ENCODE results near the gene SPAG5.
"Not testable (repeated sequence)": the region's sequence is repeated elsewhere in the genome, so short reads cannot be mapped to it uniquely, and the experiment has no call there.

Gene SPAG5

GRCh38 chr17:28612936-28613872 is 14.4 kb upstream of the SPAG5 start:
- peak; percentile 31 for DNase-seq (ENCODE audit: low spot score)

- DNase-seq (ENCODE audit: low spot score) = peak; percentile 18
Measured at GRCh38 chr17:28612531-28612930, 13.7 kb upstream of the SPAG5 start.

- DNase-seq (ENCODE audit: low spot score) = no peak
Measured at GRCh38 chr17:28610376-28610775, 11.6 kb upstream of the SPAG5 start.

GRCh38 chr17:28604031-28604430 is 5.2 kb upstream of the SPAG5 start:
- not testable (repeated sequence) for DNase-seq (ENCODE audit: low spot score)

- DNase-seq (ENCODE audit: low spot score) = peak; percentile 65
Measured at GRCh38 chr17:28599311-28600184, 723 bp upstream of the SPAG5 start.

DNA sequence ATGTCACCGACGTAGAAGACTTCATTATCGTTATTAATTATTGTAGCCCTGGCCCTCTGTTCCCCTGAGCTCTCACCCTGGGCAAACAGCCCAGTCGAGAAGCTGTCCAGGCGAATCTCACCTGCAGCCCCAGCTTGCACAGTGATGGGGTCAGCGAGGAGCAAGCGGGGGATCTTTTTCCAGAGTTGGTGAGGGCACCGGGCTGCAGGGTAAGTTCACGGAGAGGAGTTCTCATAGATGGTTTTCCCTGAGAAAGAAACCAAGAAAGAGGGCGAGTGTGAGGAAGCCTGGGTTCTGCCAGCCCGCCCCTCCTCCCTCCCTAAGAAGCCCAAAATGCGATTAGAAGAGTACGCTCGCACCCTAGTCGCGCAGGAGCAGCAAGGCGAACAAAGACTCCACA is 436 bp downstream of the SPAG5 start:
- no peak for DNase-seq (ENCODE audit: low spot score)

- DNase-seq (ENCODE audit: low spot score) = no peak
Measured at GRCh38 chr17:28597606-28598383, 1.0 kb downstream of the SPAG5 start.

DNA sequence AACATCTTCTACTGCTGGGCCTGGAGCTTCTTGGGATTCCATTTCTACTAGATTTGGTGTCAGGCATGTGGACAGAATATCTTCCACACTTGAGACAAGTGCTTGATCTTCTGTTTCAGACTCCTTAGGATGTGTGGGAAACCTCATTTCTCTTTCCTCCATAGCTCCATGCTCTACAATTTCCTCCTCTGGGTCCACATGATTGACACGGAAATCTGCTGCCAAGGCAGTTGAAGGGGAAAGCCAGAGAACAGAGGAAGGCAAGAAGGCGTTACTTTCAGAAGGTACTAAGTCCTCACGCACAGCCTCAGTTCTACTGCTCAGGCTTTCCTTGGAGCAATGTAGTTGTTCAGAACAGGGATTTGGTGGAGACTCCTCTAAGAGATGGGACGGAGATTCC is 6.6 kb downstream of the SPAG5 start:
- no peak for DNase-seq (ENCODE audit: low spot score)

GRCh38 chr17:28585851-28586250 is 13.0 kb downstream of the SPAG5 start:
- no peak for DNase-seq (ENCODE audit: low spot score)

DNA sequence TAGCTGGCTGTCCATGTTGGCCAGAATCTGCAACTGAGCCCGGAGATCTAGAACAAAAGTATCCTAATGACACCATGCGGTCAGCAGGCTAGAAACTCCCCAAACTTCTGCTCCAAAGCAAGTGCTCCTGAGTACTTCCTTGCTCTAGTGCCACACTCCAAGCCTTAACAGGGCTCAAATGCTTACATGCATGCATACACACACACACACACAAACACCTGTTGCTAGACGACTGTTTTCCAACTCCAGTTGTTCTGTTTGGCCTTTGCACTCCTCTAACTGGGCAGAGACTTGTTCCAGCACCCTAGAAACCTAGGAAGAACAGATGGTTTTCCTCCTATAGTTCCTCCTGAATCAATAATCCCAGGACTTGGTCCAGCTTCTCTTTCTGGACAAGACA is 14.4 kb downstream of the SPAG5 start:
- no peak for DNase-seq (ENCODE audit: low spot score)

DNA sequence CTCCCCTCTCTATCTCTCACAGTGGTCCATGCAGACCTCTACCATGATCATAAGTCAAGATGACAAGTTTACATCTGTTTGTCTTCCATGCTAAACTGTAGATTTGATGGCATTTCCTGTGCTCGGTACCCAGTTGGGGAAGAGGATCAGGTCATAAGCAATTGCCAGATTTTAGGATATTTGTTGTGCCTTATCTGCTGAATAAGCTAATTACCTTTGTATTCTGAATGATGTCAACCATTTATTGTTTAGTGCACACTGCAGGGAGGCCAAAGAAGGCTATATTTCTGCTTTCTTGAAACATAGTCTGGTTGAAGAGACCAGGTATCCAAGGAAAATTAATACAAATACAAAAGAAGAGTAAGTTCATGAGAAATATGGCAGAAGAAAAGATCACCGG is 16.3 kb downstream of the SPAG5 start:
- no peak for DNase-seq (ENCODE audit: low spot score)

DNA sequence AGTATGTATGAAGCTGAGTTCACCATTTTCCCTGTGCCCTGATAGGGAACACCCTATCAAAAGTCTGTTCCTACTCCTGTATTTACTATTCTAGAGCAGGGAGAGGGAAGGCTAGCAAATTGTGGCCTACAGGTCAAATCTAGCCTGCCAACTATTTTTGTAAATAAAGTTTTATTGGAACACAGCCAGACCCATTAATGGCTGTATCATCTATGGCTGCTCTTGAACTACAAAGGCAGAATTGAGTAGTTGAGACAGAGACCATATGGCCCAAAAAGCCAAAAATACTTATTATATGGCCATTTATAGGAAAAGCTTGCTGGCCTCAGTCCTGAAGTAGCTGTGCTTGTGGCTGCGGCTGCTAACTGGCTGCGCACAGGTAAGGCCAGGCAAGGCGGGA is 17.9 kb downstream of the SPAG5 start:
- DNase-seq (ENCODE audit: low spot score) = no peak

GRCh38 chr17:28579526-28579925 is 19.3 kb downstream of the SPAG5 start:
- DNase-seq (ENCODE audit: low spot score) = no peak

GRCh38 chr17:28578246-28579195 is 20.3 kb downstream of the SPAG5 start:
- no peak for DNase-seq (ENCODE audit: low spot score)

DNA sequence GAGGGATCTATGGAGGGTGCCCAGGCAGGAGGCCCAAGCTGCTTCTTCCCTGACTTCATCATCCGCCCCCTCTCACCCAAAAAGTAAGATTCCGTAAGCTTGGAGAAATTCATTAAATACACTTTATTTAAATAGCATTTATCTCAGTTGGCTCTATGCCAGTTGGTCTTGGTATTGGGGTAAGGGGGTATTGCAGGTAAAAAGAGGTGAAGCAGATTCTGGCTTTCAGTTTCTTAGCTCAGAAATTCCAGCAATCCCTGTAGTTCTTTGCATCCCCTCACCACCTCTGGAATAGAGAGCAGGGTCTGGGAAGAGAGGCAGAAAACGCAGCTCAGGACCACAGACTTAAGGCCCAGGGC is 21.4 kb downstream of the SPAG5 start:
- DNase-seq (ENCODE audit: low spot score) = no peak

DNA sequence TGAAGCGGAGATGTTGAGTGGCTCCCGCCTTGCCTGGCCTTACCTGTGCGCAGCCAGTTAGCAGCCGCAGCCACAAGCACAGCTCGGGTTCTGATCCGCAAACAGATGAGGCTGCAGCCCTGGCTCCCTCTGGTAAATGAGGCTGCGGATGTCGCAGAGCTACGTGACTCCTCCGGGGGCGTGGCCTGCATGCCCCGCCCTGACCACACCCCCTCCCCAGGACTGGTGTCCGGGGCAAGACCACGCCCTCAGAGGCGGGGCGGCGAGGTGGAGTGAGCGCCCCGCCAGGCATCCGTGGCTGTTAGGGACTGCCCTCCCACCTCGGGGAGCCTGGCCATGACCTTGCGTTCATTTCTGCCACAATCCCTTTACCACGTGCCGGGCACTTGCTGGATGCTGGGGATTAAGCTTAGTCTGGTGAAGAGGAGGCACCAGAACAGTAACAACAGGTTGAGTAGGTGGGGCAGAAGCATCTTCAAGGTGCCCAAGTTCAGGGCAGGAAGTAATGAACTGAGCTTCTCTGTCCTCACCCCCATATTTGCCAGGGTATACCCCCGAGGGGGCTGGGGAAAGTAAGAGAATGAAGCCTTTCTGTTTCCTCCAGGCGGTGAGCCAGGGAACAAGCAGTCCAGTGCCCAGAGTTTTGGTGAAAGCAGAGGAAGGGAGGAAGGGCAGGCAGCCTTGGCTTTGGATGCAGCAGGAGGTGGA is 21.9 kb downstream of the SPAG5 start, which contains the start of gene ALDOC:
TSS of gene ALDOC (minus strand) at position 138 of the 708 bp plus-strand sequence. CDS start 1,363 bp downstream, outside the sequence.
- DNase-seq (ENCODE audit: low spot score) = peak; percentile 99

DNA sequence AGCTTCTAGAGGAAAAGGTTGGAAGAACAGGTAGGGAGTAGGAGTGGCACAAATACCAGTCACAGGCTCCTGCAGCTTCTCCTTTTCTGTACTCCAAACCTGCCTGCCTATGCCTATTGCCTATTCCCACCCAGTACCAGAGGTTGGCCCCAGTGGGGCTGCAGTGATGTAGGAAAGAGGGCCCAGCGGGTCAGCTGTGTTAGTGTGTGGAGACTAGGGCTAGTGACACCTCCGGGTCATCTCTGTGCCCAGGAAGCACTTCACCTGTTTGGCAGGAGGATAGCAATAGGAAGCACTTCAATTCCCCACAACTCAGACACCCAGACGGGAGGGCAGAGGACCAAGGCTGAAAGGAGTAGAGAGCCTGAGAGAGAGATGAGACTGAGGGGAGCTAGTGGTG is 22.8 kb downstream of the SPAG5 start:
- not testable (repeated sequence) for DNase-seq (ENCODE audit: low spot score)

GRCh38 chr17:28575126-28575795 is 23.6 kb downstream of the SPAG5 start:
- DNase-seq (ENCODE audit: low spot score) = no peak

- no peak for DNase-seq (ENCODE audit: low spot score)
Measured at GRCh38 chr17:28574526-28574925, 24.3 kb downstream of the SPAG5 start.

Data from germinal center (tissue), 1 donor.